Measurements from ENCODE around the gene TIAM1.

TIAM1 gene

GRCh38 chr21:31354122-31354521, 10.1 kb upstream of the TIAM1 start:
- Histone ChIP-seq H3K4me3 (replicated peaks; ENCODE audit: low read depth, low read length) (no peak overlapping the region), H3K27me3 (replicated peaks; ENCODE audit: control insufficient read depth, insufficient read depth, low read length) (no peaks in the 10 kb centered on the region), H3K36me3 (ENCODE audit: control insufficient read depth, insufficient read depth, low read length) (no peaks in the 10 kb centered on the region)
- TF ChIP-seq CTCF (IDR thresholded peaks at IDR 0.05; ENCODE audit: insufficient read depth, low read length, poor library complexity, severe bottlenecking), result no peak
- no peak for DNase-seq (ENCODE audit: extremely low read depth, insufficient read length)

DNA sequence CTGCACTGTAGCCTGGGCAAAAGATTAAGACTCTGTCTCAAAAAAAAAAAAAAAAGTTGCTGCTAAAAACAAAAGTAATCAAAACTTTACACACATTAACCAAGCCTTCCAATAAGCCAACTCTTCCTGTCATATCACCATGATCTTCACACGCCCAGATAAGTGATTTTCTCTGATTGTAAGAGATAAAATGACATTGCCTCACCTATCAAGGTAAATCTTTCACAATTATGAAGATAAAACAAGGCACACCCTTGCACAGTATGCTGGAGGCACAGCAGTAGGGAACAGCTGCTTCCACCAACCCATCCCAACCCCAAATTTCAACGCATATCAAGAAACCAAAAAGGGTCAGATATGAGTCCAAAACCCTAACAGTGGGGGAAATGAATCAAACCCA, 8.8 kb upstream of the TIAM1 start:
- no peaks in the 10 kb centered on the region for H3K36me3 ChIP-seq (ENCODE audit: control insufficient read depth, insufficient read depth, low read length)
- H3K4me3 ChIP-seq (replicated peaks; ENCODE audit: low read depth, low read length), result no peak overlapping the region
- no peaks in the 10 kb centered on the region for H3K27me3 ChIP-seq (replicated peaks; ENCODE audit: control insufficient read depth, insufficient read depth, low read length)
- TF ChIP-seq CTCF (IDR thresholded peaks at IDR 0.05; ENCODE audit: insufficient read depth, low read length, poor library complexity, severe bottlenecking), result no peak
- no peak for DNase-seq (ENCODE audit: extremely low read depth, insufficient read length)

GRCh38 chr21:31351960-31352359, 7.9 kb upstream of the TIAM1 start:
- no peak for DNase-seq (ENCODE audit: extremely low read depth, insufficient read length)
- no peak overlapping the region for H3K4me3 ChIP-seq (replicated peaks; ENCODE audit: low read depth, low read length)
- TF ChIP-seq CTCF (IDR thresholded peaks at IDR 0.05; ENCODE audit: insufficient read depth, low read length, poor library complexity, severe bottlenecking), result no peak
- no peaks in the 10 kb centered on the region for H3K27me3 ChIP-seq (replicated peaks; ENCODE audit: control insufficient read depth, insufficient read depth, low read length)
- H3K36me3 ChIP-seq (ENCODE audit: control insufficient read depth, insufficient read depth, low read length), result no peaks in the 10 kb centered on the region

DNA sequence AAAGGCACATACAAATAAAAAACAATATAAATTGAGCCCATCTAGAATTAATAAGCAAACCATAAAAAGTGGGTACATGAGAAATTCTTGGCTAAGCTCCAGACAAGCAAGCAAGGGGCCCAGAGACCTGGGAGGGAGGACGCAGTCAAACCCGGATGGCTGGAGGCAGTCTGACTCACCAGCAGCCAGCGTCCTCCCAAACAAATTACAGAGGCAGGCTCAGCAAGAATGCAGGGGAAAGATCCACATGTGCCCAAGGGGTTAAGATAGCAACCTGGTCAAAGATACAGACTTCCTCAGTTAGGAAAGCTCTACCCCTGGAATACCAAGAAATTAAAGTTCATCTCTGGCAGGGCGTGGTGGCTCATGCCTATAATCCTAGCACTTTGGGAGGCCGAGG, 7.4 kb upstream of the TIAM1 start:
- Histone ChIP-seq H3K27me3 (replicated peaks; ENCODE audit: control insufficient read depth, insufficient read depth, low read length) (no peaks in the 10 kb centered on the region; the same call in 1 of the 2 replicates), H3K36me3 (ENCODE audit: control insufficient read depth, insufficient read depth, low read length) (no peaks in the 10 kb centered on the region), H3K4me3 (replicated peaks; ENCODE audit: low read depth, low read length) (no peak overlapping the region)
- TF ChIP-seq CTCF (IDR thresholded peaks at IDR 0.05; ENCODE audit: insufficient read depth, low read length, poor library complexity, severe bottlenecking), result no peak
- no peak for DNase-seq (ENCODE audit: extremely low read depth, insufficient read length)

DNA sequence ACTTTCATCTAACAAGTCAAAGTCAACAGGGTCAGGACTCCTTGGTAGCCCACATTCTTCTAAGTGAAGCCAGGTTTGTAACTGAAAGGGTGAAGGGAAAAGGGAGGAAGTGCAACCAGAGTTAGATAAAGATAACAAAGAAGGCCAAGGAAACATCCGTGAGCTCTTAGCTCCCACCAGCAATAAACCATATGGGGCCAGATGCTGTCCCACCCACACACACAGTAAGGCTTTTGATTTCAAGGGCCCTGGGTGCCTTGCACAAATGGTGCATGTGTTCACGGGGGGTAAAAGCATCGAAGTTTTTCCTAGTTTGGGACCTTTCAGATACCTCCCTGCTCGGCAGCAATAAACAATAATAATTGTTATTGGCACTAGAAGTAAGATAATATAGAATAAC, 5.1 kb upstream of the TIAM1 start:
- no peak overlapping the region for H3K4me3 ChIP-seq (replicated peaks; ENCODE audit: low read depth, low read length)
- TF ChIP-seq CTCF (IDR thresholded peaks at IDR 0.05; ENCODE audit: insufficient read depth, low read length, poor library complexity, severe bottlenecking), result no peak
- H3K36me3 ChIP-seq (ENCODE audit: control insufficient read depth, insufficient read depth, low read length), result no peaks in the 10 kb centered on the region
- no peak for DNase-seq (ENCODE audit: extremely low read depth, insufficient read length)
- H3K27me3 ChIP-seq (replicated peaks; ENCODE audit: control insufficient read depth, insufficient read depth, low read length), result no peaks in the 10 kb centered on the region; the same call in none of the 2 replicates

- Histone ChIP-seq H3K27me3 (replicated peaks; ENCODE audit: control insufficient read depth, insufficient read depth, low read length) (no peaks in the 10 kb centered on the region; the same call in none of the 2 replicates), H3K36me3 (ENCODE audit: control insufficient read depth, insufficient read depth, low read length) (no peaks in the 10 kb centered on the region), H3K4me3 (replicated peaks; ENCODE audit: low read depth, low read length) (no peak overlapping the region)
- no peak for DNase-seq (ENCODE audit: extremely low read depth, insufficient read length)
- TF ChIP-seq CTCF (IDR thresholded peaks at IDR 0.05; ENCODE audit: insufficient read depth, low read length, poor library complexity, severe bottlenecking), result no peak
Measured at GRCh38 chr21:31348188-31348587, 4.1 kb upstream of the TIAM1 start.

All from GM06990 (cell line).